HG03575 (cell line): Measurements from ENCODE around the gene TMEM131.
"Not testable (repeated sequence)": the region's sequence is repeated elsewhere in the genome, so short reads cannot be mapped to it uniquely, and the experiment has no call there.

ENCODE experiments used
- ATAC-seq: cut with Tn5 transposase; IDR thresholded peaks from one replicate; pipeline ENCODE4 v1.9.1; 2021; ENCODE audit not compliant: unreplicated experiment, insufficient number of reproducible peaks, low FRiP score; ENCODE audit errors: extremely low read depth

TMEM131 gene

GRCh38 chr2:97967216-97967592, 28.5 kb downstream of the TMEM131 start:
- no peak for ATAC-seq

GRCh38 chr2:97966545-97967215, 29.1 kb downstream of the TMEM131 start:
- ATAC-seq, result no peak

- ATAC-seq, result no peak
These were observed 30.6 kb downstream of the TMEM131 start for GRCh38 chr2:97965116-97965515.

- no peak for ATAC-seq
These were observed 31.9 kb downstream of the TMEM131 start for GRCh38 chr2:97963880-97964279.

GRCh38 chr2:97963079-97963406, 32.7 kb downstream of the TMEM131 start:
- ATAC-seq, result no peak

GRCh38 chr2:97961534-97961933, 34.2 kb downstream of the TMEM131 start:
- no peak for ATAC-seq

- ATAC-seq, result no peak
These were observed 37.6 kb downstream of the TMEM131 start for GRCh38 chr2:97958184-97958583.

- ATAC-seq, result no peak
These were observed 38.1 kb downstream of the TMEM131 start for GRCh38 chr2:97957432-97958183.

- ATAC-seq, result not testable (repeated sequence)
These were observed 39.0 kb downstream of the TMEM131 start for GRCh38 chr2:97956753-97957152.

GRCh38 chr2:97953853-97954252, 41.9 kb downstream of the TMEM131 start:
- ATAC-seq, result no peak

- ATAC-seq, result no peak
These were observed 43.4 kb downstream of the TMEM131 start for GRCh38 chr2:97952357-97952756.

GRCh38 chr2:97951155-97951680, 44.5 kb downstream of the TMEM131 start:
- ATAC-seq, result no peak

GRCh38 chr2:97950329-97951154, 45.2 kb downstream of the TMEM131 start:
- no peak for ATAC-seq

- no peak for ATAC-seq
These were observed 46.8 kb downstream of the TMEM131 start for GRCh38 chr2:97948926-97949325.

GRCh38 chr2:97945791-97946190, 50.0 kb downstream of the TMEM131 start:
- no peak for ATAC-seq

- ATAC-seq, result no peak
These were observed 58.9 kb downstream of the TMEM131 start for GRCh38 chr2:97936881-97937280.

- no peak for ATAC-seq
These were observed 59.5 kb downstream of the TMEM131 start for GRCh38 chr2:97936199-97936598.

- no peak for ATAC-seq
These were observed 60.0 kb downstream of the TMEM131 start for GRCh38 chr2:97935719-97936161.

GRCh38 chr2:97932975-97933662, 62.6 kb downstream of the TMEM131 start:
- no peak for ATAC-seq
